HepG2 (cell line): ENCODE data around the gene GATAD2B. TPM values are rescaled to one million over a fixed set of nuclear protein-coding genes. Genes with fewer than 3 reads are reported as not detected.

Experiments used
- GABPA ChIP-seq, 2 experiments: IDR thresholded peaks; 2 replicates each; pipeline ENCODE4 v1.6.1; 2011 to 2016; ENCODE audit warnings: low read depth in 2 of 2, low read length in 1 of 2, missing biosample characterization in 1 of 2, missing genetic modification characterization in 1 of 2
- HNRNPH1 ChIP-seq: fragments of 200-400 bp; formaldehyde crosslinking; optimal IDR thresholded peaks from 2 replicates; pipeline ENCODE3; 2017; ENCODE audit warnings: mild to moderate bottlenecking, low read depth, low read length
- MEIS1 ChIP-seq: sonication (generic); formaldehyde crosslinking; IDR thresholded peaks from 2 replicates; pipeline ENCODE4 v1.9.0; 2021; ENCODE audit warnings: mild to moderate bottlenecking, missing genetic modification reagents, moderate library complexity, borderline replicate concordance
- MYNN ChIP-seq: sonication (generic); formaldehyde crosslinking; IDR thresholded peaks from 2 replicates; pipeline ENCODE4 v1.4.0; 2020; ENCODE audit warnings: mild to moderate bottlenecking, low read depth, missing genetic modification reagents
- NFYB ChIP-seq: sonication (generic); formaldehyde crosslinking; IDR thresholded peaks from 2 replicates; pipeline ENCODE4 v1.4.0; 2020; ENCODE audit warnings: missing genetic modification reagents
- POLR2AphosphoS5 ChIP-seq: IDR thresholded peaks from 2 replicates; pipeline ENCODE4 v1.6.1; 2012; ENCODE audit warnings: low read depth, low read length
- RBM39 ChIP-seq: fragments of 200-400 bp; formaldehyde crosslinking; IDR thresholded peaks from one replicate; pipeline ENCODE4 v1.6.1; 2018; ENCODE audit warnings: antibody characterized with exemption, mild to moderate bottlenecking, low read depth, low read length; ENCODE audit not compliant: poor library complexity, severe bottlenecking
- REXO4 ChIP-seq: sonication (generic); formaldehyde crosslinking; IDR thresholded peaks from 2 replicates; pipeline ENCODE4 v1.8.0; 2022; ENCODE audit warnings: missing genetic modification reagents, mild to moderate bottlenecking, borderline replicate concordance
- RXRA ChIP-seq: sonication (generic); formaldehyde crosslinking; IDR thresholded peaks from 2 replicates; pipeline ENCODE4 v1.5.1; 2020; ENCODE audit warnings: missing genetic modification reagents
- ZFP1 ChIP-seq: IDR thresholded peaks from 2 replicates; pipeline ENCODE4 v1.6.1; 2016
- ZFP36L1 ChIP-seq: sonication (generic); formaldehyde crosslinking; IDR thresholded peaks from 2 replicates; pipeline ENCODE4 v1.8.0; 2022; ENCODE audit warnings: mild to moderate bottlenecking, missing genetic modification reagents, moderate library complexity
- ZMAT3 ChIP-seq: sonication (generic); formaldehyde crosslinking; conservative IDR thresholded peaks from 2 replicates; pipeline ENCODE4 v1.7.0; 2021; ENCODE audit warnings: missing genetic modification reagents
- ZNF136 ChIP-seq: sonication (generic); formaldehyde crosslinking; IDR thresholded peaks from 2 replicates; pipeline ENCODE4 v1.8.1; 2022; ENCODE audit warnings: low read depth, mild to moderate bottlenecking, moderate library complexity, missing genetic modification reagents
- ZNF331 ChIP-seq: sonication (generic); formaldehyde crosslinking; IDR thresholded peaks from 2 replicates; pipeline ENCODE4 v1.4.0; 2020; ENCODE audit warnings: missing genetic modification reagents
- ZNF34 ChIP-seq: sonication (generic); formaldehyde crosslinking; IDR thresholded peaks from 2 replicates; pipeline ENCODE4 v1.4.0; 2020; ENCODE audit warnings: mild to moderate bottlenecking, missing genetic modification reagents, borderline replicate concordance
- ZNF343 ChIP-seq: sonication (generic); formaldehyde crosslinking; IDR thresholded peaks from 2 replicates; pipeline ENCODE4 v1.4.0; 2020; ENCODE audit warnings: mild to moderate bottlenecking, missing genetic modification reagents
- ZNF432 ChIP-seq: sonication (generic); formaldehyde crosslinking; IDR thresholded peaks from 2 replicates; pipeline ENCODE4 v1.5.0; 2020; ENCODE audit warnings: missing genetic modification reagents, mild to moderate bottlenecking, borderline replicate concordance
- ZNF574 ChIP-seq: sonication (generic); formaldehyde crosslinking; IDR thresholded peaks from 2 replicates; pipeline ENCODE4 v1.4.0; 2020; ENCODE audit warnings: missing genetic modification reagents
- ZNF577 ChIP-seq: sonication (generic); formaldehyde crosslinking; IDR thresholded peaks from 2 replicates; pipeline ENCODE4 v1.4.0; 2020; ENCODE audit warnings: mild to moderate bottlenecking, low read depth, missing genetic modification reagents, borderline replicate concordance
- ZNF670 ChIP-seq: sonication (generic); formaldehyde crosslinking; IDR thresholded peaks from 2 replicates; pipeline ENCODE4 v1.8.0; 2022; ENCODE audit warnings: mild to moderate bottlenecking, missing genetic modification reagents, borderline replicate concordance
- ZNF678 ChIP-seq: sonication (generic); formaldehyde crosslinking; IDR thresholded peaks from 2 replicates; pipeline ENCODE4 v1.4.0; 2020; ENCODE audit warnings: mild to moderate bottlenecking, missing genetic modification reagents
- ZNF800 ChIP-seq: sonication (generic); formaldehyde crosslinking; IDR thresholded peaks from 2 replicates; pipeline ENCODE4 v1.4.0; 2020; ENCODE audit warnings: missing genetic modification reagents
- polyA plus RNA-seq, 8 experiments: library from polyadenylated mRNA; depleted of rRNA in 3 of 8; stranded (reverse) in 7 of 8; unstranded in 1 of 8; fragments of >200 nt; fragmentation: Illumina TruSeq in 4 of 8; extraction: Trizol in 4 of 8; gene quantifications; 2 replicates each; pipeline versions ENCODE4 v1.2.1 to v1.2.3, GENCODE V29; 2011 to 2016; ENCODE audit warnings: low read depth in 4 of 8, missing spikeins in 1 of 8, mixed read lengths in 1 of 8; ENCODE audit not compliant: insufficient read depth in 1 of 8
- total RNA-seq, 5 experiments: library from RNA; depleted of rRNA; stranded (reverse); fragments of >200 nt; fragmentation: Illumina TruSeq; extraction: Trizol; gene quantifications; 2 replicates each; pipeline ENCODE4 v1.2.3, GENCODE V29; 2016; ENCODE audit warnings: low read depth in 1 of 5
- TF ChIP-seq, protein P1 (sequence below): sonication (generic); formaldehyde crosslinking; IDR thresholded peaks from 2 replicates; pipeline ENCODE4 v1.8.0; 2022; ENCODE audit warnings: missing genetic modification reagents, mild to moderate bottlenecking, moderate library complexity, borderline replicate concordance

Gene GATAD2B
- total and polyA plus RNA-seq, 2 of the 13 experiments (the other 11 are each of a cell fraction or from before 2014, with no cell fraction given) = 3.2 to 5.2 TPM

GRCh38 chr1:153963030-153963849 is 40.5 kb upstream of the GATAD2B start, which contains the start of gene SLC39A1 (continued):
- TF ChIP-seq ZNF136 (CRISPR knock-in tag) (no peak), HNRNPH1 (no peak), ZNF331 (0 out of 2 replicates have a peak, but pooled peaks have one; percentile 9), ZFP36L1 (CRISPR knock-in tag) (no peak), ZNF34 (CRISPR knock-in tag) (no peak), ZNF577 (no peak), ZNF800 (CRISPR knock-in tag) (peak; percentile 22; the same call in 1 of the 2 replicates), ZMAT3 (CRISPR knock-in tag) (0 out of 2 replicates have a peak, but pooled peaks have one; percentile 53), NFYB (CRISPR knock-in tag) (peak; percentile 88), ZNF574 (CRISPR knock-in tag) (peak; percentile 50; the same call in 1 of the 2 replicates), ZNF678 (CRISPR knock-in tag) (0 out of 2 replicates have a peak, but pooled peaks have one; percentile 46), ZNF670 (CRISPR knock-in tag) (no peak), MEIS1 (CRISPR knock-in tag) (no peak), POLR2AphosphoS5 (peak; percentile 73), RBM39 (no peak), REXO4 (CRISPR knock-in tag) (no peak), GABPA (IDR thresholded peaks at IDR 0.05; ENCODE audit: low read depth, low read length) (peak; percentile 56), GABPA (CRISPR knock-in tag; IDR thresholded peaks at IDR 0.05; ENCODE audit: low read depth) (peak; percentile 82), ZNF343 (CRISPR knock-in tag) (no peak), ZFP1 (no peak), RXRA (CRISPR knock-in tag) (no peak), ZNF432 (CRISPR knock-in tag) (no peak), MYNN (CRISPR knock-in tag) (no peak)
- TF ChIP-seq, protein P1, sequence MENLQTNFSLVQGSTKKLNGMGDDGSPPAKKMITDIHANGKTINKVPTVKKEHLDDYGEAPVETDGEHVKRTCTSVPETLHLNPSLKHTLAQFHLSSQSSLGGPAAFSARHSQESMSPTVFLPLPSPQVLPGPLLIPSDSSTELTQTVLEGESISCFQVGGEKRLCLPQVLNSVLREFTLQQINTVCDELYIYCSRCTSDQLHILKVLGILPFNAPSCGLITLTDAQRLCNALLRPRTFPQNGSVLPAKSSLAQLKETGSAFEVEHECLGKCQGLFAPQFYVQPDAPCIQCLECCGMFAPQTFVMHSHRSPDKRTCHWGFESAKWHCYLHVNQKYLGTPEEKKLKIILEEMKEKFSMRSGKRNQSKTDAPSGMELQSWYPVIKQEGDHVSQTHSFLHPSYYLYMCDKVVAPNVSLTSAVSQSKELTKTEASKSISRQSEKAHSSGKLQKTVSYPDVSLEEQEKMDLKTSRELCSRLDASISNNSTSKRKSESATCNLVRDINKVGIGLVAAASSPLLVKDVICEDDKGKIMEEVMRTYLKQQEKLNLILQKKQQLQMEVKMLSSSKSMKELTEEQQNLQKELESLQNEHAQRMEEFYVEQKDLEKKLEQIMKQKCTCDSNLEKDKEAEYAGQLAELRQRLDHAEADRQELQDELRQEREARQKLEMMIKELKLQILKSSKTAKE (CRISPR knock-in tag) = no peak
